Stimulated activated CD8-positive, alpha-beta memory T cell treated with anti-CD3 and anti-CD28 coated beads, Interleukin-2, amount 100 ng/mL, for 48 hours (primary cell): ENCODE results near the gene NOXA1.

Experiments
- DNase-seq, 2 donors: peaks; one replicate each; pipeline ENCODE4 v3.0.0-alpha.2; 2020; ENCODE audit warnings: low read depth in 2 of 2

Gene NOXA1

GRCh38 chr9:137452761-137453642, 29.8 kb downstream of the NOXA1 start:
- DNase-seq: no peak

- DNase-seq: peak; percentile 35 to 59
These were observed 30.5 kb downstream of the NOXA1 start for GRCh38 chr9:137453643-137454081.

DNA sequence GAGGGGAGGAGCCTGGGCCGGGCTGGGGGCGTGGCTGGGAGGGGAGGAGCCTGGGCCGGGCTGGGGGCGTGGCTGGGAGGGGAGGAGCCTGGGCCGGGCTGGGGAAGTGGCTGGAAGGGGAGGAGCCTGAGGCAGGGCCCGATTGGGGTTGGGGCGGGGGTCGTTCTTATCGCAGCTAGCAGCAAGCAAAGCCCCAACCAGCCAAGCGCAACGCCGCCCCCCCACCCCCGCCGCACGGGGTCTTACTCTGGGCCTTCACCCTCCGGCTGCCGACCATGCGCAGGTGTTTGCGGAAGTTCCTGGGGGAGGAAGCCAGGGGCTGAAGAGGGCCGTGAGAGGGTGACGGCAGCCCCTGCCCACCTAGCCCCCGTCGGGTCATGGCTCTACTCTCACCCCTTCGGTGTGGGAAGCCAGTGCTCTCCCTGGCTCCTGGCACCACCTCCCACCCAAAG, 31.0 kb downstream of the NOXA1 start:
- no peak for DNase-seq

DNA sequence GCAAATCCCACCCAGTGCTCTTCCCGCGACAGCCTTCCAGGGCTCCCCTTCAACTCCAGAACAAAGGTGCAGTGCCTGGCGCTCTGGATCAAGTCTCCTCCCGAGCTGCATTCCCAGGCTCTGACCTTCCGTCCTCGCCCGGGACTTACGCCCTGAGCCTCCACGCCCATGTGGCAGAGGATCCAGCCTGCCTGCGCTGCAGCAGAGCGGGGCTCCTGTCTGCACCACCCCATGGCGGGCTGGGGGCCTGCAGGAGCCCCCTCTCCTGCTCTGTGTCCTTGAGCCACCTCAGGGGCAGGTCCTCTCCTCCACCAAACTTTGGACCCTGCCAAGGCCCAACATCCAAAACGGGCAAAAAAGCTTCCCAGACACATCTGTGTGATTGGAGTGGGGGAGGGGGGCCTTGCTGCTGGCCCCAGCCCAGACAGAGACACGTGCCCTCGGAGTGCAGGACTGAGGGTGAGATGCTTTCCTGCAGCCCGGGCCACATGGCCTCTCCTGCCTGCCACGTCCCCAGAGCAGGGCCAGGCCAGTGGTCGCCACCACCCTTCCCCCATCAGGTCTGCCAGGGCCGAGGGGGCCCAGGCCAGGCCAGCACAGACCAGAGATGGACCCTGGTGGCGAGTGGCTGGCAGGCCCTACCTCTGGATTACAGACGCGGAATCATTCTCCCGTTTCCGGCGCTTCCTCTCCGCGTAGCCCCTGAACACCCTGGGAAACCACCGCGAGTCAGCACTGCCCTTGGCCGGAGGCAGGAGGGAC, 31.6 kb downstream of the NOXA1 start:
- no peak for DNase-seq

GRCh38 chr9:137455359-137455991, 32.3 kb downstream of the NOXA1 start:
- DNase-seq: no peak

GRCh38 chr9:137456061-137456863, 33.1 kb downstream of the NOXA1 start:
- DNase-seq: no peak

DNA sequence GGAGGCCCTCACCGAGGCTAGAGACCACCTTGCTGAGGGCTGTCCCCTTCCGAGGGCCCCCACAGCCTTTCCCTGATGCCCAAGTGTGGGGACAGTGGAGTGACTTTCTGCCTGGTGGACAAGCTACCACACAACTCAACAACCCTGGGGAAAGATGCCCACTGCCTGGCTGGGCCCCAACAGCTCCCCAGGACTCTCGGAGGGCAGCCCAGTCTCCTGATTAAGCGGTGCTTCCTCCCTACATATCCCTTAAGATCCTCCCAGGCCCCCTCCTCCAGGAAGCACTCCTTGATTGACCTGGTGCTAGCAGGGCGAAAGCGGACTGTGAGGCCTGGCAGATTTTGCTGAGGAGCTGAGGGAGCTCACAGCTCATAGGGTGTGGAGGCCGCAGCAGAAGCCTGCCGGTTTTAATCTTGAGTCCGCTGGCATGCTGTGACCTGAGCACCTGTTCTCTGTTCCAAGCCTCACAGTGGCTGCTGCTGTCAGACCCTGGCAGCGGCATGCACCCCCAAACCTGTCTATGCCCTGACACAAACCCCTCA, 33.7 kb downstream of the NOXA1 start:
- no peak for DNase-seq

DNA sequence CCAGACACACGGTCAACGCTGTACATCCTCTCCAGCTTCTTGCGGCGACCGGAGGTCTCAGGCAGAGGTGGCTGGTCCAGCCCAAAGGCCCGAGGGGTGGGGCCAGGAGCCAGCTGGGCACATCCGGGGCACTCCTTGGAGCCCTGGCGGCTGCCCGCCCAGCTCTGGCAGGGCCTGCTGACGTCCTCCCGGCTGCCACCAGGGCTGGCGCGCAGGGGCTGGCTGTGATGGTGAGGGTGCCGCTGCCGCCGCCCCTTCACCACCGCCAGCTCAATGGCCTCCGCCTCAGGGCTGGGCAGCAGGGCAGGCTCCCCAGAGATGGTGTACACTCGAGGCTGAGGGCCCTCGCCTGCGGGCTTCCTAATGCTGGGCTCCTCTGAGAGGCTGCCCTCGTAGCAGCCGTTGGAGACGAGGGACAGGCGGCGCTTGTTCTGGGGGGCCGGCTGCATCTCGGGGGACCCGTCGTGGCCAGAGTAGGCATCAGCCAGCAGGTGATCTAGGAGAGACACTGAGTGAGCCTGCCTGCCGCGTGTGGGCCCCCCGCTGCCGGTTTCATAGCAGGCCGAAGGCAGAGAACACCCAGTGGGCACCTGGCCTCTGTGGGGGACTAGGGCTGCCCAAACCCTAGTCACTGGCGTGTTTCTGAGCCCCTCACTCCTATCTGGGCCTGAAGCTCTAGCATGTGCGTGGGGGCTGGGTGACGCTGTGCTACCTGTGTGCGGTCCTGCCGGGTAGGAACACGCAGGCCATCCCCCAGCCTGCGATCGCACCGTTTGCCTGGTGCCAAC, 34.4 kb downstream of the NOXA1 start:
- DNase-seq: no peak

DNA sequence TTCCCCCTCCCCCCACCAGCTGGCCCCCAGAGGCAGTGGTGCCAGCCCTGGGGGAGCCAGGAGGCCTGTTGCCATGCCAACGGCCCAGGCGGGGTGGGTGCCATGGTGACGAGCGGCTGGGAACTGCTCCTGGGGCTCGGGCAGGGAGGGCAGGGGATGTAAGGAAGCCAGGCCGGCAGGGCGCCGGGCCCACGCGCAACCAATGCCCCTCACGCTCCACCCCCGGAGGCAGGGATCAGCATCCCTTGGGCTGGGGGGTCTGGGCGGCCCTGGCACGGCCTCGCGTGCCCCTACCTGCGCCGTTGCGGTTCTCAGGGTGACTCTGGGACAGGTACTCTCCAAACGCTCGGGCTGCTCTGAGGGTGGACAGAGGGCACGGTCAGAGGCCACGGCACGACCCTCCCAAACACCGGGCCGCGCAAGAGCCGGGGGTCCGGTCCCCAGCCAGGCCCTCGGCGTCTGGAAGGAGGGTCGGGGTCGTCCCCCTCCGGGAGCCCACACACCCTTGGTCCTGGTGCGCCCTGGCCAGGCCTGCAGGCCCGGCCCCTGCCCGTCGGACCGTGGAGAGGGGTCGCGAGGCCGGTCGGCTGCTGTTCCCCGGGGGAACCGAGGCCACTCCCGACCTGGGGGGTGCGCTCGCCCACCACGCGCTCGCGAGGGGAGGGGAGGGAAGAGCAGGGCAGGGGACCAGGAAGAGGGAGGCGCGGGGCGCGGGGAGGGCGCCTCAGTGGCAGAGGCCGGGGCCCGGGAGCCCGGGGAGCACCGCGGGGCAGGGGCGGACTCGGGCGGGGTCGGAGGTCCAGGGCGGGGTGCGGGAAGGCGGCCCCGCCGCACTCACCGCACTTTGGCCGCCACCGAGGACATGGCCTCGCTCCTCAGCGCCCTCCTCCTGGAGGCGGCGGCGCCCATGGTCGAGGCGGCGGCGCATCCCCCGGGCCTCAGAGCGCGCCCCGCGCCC, 35.3 kb downstream of the NOXA1 start:
- no peak for DNase-seq

- DNase-seq: peak; percentile 90 to 94
These were observed 36.0 kb downstream of the NOXA1 start, which contains the start of gene NSMF for GRCh38 chr9:137459152-137459600. Gene NSMF (minus strand): TSS chr9:137459334. CDS start chr9:137459102, 232 bp downstream.

GRCh38 chr9:137459601-137460362, 36.6 kb downstream of the NOXA1 start:
- DNase-seq: no peak

DNA sequence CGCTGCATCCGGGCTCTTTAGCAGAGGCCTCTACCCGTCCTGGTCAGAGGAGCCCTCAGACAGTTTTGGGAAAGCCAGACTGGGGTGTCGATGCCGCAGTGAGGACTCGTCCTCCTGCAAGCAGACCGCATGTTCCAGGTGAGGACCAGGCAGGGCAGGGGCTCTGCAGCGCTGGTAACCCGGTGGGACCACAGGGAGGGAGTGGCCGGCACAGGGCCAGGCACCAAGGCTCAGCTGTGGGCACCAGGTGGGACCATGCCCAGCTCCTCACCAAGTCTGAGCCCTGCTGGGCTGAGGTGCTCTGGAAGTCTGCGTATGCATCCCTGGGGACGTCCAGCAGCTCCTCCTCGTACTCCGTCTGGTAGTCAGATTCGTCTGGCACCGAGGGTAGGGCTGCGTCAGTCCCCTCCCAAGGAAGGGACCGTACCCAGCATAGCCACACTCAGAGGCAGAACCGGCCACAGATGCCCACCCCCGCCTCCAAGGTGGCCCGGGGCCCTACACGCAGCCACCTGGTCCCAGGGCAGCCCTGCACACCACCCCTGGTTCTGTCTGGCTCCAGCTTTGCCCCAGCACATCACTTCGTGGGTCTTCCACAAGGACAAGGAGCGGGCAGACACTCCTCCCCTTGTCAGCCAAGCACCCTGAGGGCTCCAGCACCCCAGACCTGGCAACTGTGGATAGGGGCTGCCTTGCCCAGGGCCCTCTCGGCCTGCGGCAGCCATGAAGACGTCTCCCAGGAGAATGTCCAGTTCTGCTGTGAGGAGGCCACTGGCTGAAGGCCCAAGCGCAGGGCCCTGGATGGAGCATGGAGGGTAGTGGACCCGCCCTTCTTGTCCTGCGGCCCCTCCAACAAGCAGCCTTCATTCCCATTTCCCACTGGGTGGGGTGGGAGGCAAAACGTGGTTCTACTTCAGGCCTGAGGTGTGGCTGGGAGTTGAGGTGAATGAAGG, 37.4 kb downstream of the NOXA1 start:
- no peak for DNase-seq

DNA sequence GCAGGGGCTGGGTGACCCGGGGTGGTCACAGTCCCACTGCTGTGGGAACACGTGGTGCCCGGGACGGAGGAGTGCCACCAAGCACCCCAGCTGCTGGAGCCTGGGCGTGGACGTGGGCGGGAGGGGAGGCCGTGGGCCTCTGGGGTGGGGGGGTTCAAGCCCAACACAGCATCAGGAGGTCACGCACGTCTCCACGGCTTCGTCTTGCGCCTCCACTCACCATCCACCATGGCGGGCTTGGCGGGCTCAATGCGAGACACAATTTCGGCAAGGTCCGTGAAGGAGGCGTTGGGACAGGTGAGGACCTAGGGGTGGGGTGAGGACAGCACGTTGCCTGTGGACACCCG, 38.1 kb downstream of the NOXA1 start:
- DNase-seq: no peak

DNA sequence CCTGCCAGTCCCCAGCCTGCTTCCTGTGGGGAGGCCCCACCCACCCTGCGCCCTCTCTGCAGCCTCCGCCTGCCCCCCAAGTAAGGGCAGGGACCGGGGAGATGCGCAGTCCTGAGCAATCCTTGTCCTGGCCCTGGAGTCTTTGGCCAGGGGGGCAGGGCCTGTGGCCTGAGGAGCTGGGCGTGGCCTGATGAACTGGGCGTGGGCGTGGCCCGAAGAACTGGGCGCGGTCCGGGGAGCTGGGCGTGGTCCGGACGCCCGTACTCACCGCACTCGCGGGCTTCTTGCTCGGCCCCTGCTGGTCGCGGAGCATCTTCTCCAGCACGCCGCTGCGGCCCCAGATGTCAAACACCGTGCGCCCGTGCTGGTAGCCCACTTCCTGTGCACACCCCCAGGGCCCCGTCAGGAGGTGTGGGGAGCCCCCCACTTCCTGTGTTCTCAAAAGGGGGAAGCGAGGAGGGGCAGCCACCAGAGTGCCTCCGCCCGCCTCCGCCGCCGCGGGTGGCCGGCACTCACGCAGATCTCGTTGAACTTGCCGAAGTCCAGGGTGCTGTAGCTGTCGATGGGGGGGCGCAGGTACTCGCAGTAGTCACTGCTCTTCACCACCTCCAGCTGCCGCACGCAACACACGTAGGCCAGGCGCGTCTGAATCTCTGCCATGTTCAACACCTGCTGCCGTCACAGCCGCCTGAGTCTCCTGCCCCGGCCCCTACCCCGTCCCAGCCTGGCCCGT, 38.6 kb downstream of the NOXA1 start:
- DNase-seq: peak; percentile 84

DNA sequence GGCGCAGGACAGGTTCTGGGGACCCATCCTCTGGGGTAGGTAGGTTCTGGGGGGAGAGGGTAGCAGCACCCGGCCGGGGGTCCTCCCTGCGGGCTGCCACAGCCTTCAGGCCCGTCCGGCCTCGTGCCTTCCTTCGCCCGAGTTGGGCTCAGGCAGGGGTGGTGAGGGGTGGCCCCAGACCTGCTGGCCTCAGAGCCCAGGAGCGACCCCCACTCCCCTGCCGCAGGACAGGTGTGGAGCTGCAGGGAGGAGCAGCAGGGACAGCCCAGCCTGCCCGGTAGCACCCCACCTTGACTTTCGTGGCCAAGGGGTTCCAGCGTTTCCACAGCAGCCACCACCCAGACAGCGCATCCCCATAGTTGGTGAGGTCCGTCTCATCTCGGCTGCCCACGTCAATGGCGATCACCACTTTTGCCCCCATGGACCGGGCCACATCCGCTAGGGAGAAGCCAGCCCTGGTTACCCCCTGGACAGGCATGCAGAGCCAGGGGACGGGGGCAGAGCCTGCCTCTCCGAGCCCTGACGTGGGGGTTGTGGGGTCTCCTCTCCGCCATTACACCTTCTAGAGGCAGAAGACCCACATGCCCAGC, 39.3 kb downstream of the NOXA1 start:
- no peak for DNase-seq
